Stomach (tissue), 9 donors: ENCODE data around the gene SORCS1. TPM values are rescaled to one million over a fixed set of nuclear protein-coding genes. Genes with fewer than 3 reads are reported as not detected.

Source experiments
- DNase-seq, 2 donors: peaks; one replicate each; pipeline versions ENCODE4 v3.0.0 to v3.0.0-alpha.2; 2013 to 2019
- H3K27ac ChIP-seq, 5 donors: fragments of 200-600 bp in 4 of 5; sonication (generic) in 4 of 5; one replicate each; pipeline ENCODE4 v1.5.1; 2013 to 2019; ENCODE audit warnings: mild to moderate bottlenecking in 1 of 5, moderate library complexity in 1 of 5
- H3K27me3 ChIP-seq, 3 donors: fragments of 200-600 bp; sonication (generic); one replicate each; pipeline ENCODE4 v1.5.1; 2017 to 2019; ENCODE audit warnings: mixed run types in 1 of 3
- H3K36me3 ChIP-seq, 4 donors: fragments of 200-600 bp; sonication (generic); 1 replicate in 3 of 4; 2 replicates in 1 of 4; pipeline ENCODE4 v1.5.1; 2016 to 2019
- H3K4me1 ChIP-seq, 4 donors: fragments of 200-600 bp; sonication (generic); one replicate each; pipeline ENCODE4 v1.5.1; 2016 to 2019
- H3K4me3 ChIP-seq, 4 donors: fragments of 200-600 bp; sonication (generic) in 3 of 4; one replicate each; pipeline ENCODE4 v1.5.1; 2016 to 2019; ENCODE audit warnings: mild to moderate bottlenecking in 1 of 4
- H3K9me3 ChIP-seq, 4 donors: fragments of 200-600 bp; sonication (generic); one replicate each; pipeline ENCODE4 v1.5.1; 2016 to 2019
- EP300 ChIP-seq: sonication (generic); formaldehyde crosslinking; IDR thresholded peaks from one replicate; pipeline ENCODE4 v1.6.1; 2017; ENCODE audit warnings: antibody characterized with exemption
- POLR2A ChIP-seq, 4 donors: fragments of 450-650 bp; IDR thresholded peaks; one replicate each; pipeline ENCODE4 v1.6.1; 2016; ENCODE audit warnings: antibody characterized with exemption in 4 of 4, control low read depth in 2 of 4, mild to moderate bottlenecking in 1 of 4, moderate library complexity in 1 of 4
- POLR2AphosphoS5 ChIP-seq, 3 donors: sonication (generic); formaldehyde crosslinking; IDR thresholded peaks; one replicate each; pipeline ENCODE4 v1.6.1; 2016; ENCODE audit warnings: antibody characterized with exemption in 3 of 3
- WGBS, 5 donors: extraction: QIAGEN DNeasy Blood & Tissue Kit in 3 of 5; methylation state at CpG; one replicate each; pipeline versions ENCODE4 v1.1.5 to v1.1.7; 2013 to 2018; 5-methylcytosine and 5-hydroxymethylcytosine counted together
- intact Hi-C: fragments of 100-400 bp; cut with DNase I; formaldehyde crosslinking; loops from one replicate; pipeline ENCODE4 v1.15.1; 2023; ENCODE audit warnings: low total_unique reads
- polyA plus RNA-seq, 3 donors: library from polyadenylated mRNA; stranded (reverse); fragments of 200-250 nt; gene quantifications; one replicate each; pipeline ENCODE4 v1.2.3, GENCODE V29; 2013
- total RNA-seq, 5 donors: library from RNA; depleted of rRNA; stranded (reverse); fragments of >200 nt; gene quantifications; one replicate each; pipeline versions ENCODE4 v1.1.0 to v1.2.3, GENCODE V29; 2014 to 2016
- TF ChIP-seq, protein P1 (sequence below), 7 experiments: fragments of 450-650 bp in 4 of 7; fragments of 200-600 bp in 3 of 7; sonication (generic) in 3 of 7; IDR thresholded peaks; one replicate each; pipeline ENCODE4 v1.5.1; 2016 to 2019; ENCODE audit warnings: antibody characterized with exemption in 7 of 7, control low read depth in 2 of 7, mild to moderate bottlenecking in 1 of 7
- donor health status: healthy with polysubstance abuse.
- donor health status: Bipolar disorder and iron deficiency.
- donor health status: healthy.

Gene SORCS1
- total and polyA plus RNA-seq, 8 donors, result 0.25 to 10.1 (median 0.69) TPM

DNA sequence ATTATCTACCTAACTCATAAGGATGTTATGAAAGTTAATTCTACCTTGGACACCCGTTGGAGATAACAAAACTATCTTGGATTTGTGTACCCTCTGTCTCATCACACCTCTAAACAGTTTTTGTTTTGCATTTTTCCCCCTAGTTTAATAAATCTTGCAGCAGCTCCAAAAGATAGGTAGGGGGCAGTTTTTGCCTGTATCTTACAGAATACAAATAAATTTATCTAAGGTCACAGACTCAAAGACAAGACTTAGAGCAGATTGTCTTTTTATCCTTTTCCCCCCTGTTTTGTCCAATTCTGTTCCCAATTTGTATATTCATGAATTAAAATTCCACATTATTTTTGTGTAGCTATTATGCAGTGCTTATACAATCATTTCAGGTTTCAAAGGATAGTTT, 5.0 kb upstream of the SORCS1 start:
- Histone ChIP-seq H3K27ac (no peak overlapping the region), H3K4me1 (peaks cover 0 to 8% (median 3%) of the 10 kb centered on the region in 4 donors), H3K4me3 (no peak overlapping the region), H3K9me3 (no peaks in the 10 kb centered on the region), H3K27me3 (peaks cover 0 to 34% (median 4%) of the 10 kb centered on the region in 3 donors), H3K36me3 (no peaks in the 10 kb centered on the region)
- intact Hi-C loops, result no loop called here
- DNase-seq, result no peak
- no peak for TF ChIP-seq POLR2AphosphoS5 (IDR thresholded peaks at IDR 0.05)
- no peak for TF ChIP-seq EP300
- TF ChIP-seq POLR2A (IDR thresholded peaks at IDR 0.05), result no peak
- TF ChIP-seq, protein P1, sequence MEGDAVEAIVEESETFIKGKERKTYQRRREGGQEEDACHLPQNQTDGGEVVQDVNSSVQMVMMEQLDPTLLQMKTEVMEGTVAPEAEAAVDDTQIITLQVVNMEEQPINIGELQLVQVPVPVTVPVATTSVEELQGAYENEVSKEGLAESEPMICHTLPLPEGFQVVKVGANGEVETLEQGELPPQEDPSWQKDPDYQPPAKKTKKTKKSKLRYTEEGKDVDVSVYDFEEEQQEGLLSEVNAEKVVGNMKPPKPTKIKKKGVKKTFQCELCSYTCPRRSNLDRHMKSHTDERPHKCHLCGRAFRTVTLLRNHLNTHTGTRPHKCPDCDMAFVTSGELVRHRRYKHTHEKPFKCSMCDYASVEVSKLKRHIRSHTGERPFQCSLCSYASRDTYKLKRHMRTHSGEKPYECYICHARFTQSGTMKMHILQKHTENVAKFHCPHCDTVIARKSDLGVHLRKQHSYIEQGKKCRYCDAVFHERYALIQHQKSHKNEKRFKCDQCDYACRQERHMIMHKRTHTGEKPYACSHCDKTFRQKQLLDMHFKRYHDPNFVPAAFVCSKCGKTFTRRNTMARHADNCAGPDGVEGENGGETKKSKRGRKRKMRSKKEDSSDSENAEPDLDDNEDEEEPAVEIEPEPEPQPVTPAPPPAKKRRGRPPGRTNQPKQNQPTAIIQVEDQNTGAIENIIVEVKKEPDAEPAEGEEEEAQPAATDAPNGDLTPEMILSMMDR (IDR thresholded peaks at IDR 0.05), result no peak
- WGBS, 5 donors, result 7 to 53% (median 11%) methylated on average over 1 of the region's 1 CpG

DNA sequence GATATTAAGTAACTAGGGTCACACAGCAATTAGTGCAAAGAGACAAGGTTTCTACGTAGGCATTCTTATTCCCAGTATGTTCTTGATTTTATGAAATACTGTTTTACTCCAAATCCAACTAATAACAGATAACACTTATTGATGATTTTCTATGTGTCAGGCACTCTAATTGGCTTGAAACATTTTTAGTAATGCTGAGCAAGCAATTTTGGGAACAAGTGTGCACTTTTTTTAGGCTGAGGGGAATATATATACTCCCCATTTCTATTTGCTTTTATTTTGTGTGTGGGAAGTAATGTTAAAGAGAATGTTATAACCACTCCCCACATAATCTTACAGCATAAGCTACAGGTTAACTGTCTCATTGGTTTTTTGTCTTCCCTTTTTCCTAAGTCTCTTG, 4.2 kb upstream of the SORCS1 start:
- peaks cover 0 to 15% (median 8%) of the 10 kb centered on the region in 4 donors for H3K4me1 ChIP-seq
- intact Hi-C loops, result no loop called here
- H3K9me3 ChIP-seq, result peaks cover 0 to 5% (median 0%) of the 10 kb centered on the region in 4 donors
- no peak for DNase-seq
- TF ChIP-seq EP300 (no peak), POLR2A (IDR thresholded peaks at IDR 0.05) (no peak), POLR2AphosphoS5 (IDR thresholded peaks at IDR 0.05) (no peak)
- TF ChIP-seq, protein P1 (IDR thresholded peaks at IDR 0.05), result no peak
- peaks cover 0 to 42% (median 12%) of the 10 kb centered on the region in 3 donors for H3K27me3 ChIP-seq
- H3K36me3 ChIP-seq, result no peaks in the 10 kb centered on the region
- 86 to 91% (median 89%) methylated on average over 1 of the region's 1 CpG for WGBS, 5 donors
- H3K27ac ChIP-seq, result no peak overlapping the region
- no peak overlapping the region for H3K4me3 ChIP-seq

GRCh38 chr10:107166403-107166802, 1.9 kb upstream of the SORCS1 start:
- WGBS, 5 donors, result 25 to 56% (median 43%) methylated on average over 2 of the region's 2 CpGs
- no peak overlapping the region for H3K27ac ChIP-seq
- intact Hi-C loops, result no loop called here
- H3K9me3 ChIP-seq, result peaks cover 0 to 5% (median 0%) of the 10 kb centered on the region in 4 donors
- H3K4me3 ChIP-seq, result no peak overlapping the region
- peaks cover 0 to 52% (median 18%) of the 10 kb centered on the region in 3 donors for H3K27me3 ChIP-seq
- DNase-seq, result peak in 1 of 2 donors; percentile 34
- TF ChIP-seq, protein P1 (IDR thresholded peaks at IDR 0.05), result no peak
- TF ChIP-seq POLR2A (IDR thresholded peaks at IDR 0.05), result no peak
- no peak for TF ChIP-seq POLR2AphosphoS5 (IDR thresholded peaks at IDR 0.05)
- no peak for TF ChIP-seq EP300
- peaks cover 0 to 26% (median 8%) of the 10 kb centered on the region in 4 donors for H3K4me1 ChIP-seq
- no peaks in the 10 kb centered on the region for H3K36me3 ChIP-seq

DNA sequence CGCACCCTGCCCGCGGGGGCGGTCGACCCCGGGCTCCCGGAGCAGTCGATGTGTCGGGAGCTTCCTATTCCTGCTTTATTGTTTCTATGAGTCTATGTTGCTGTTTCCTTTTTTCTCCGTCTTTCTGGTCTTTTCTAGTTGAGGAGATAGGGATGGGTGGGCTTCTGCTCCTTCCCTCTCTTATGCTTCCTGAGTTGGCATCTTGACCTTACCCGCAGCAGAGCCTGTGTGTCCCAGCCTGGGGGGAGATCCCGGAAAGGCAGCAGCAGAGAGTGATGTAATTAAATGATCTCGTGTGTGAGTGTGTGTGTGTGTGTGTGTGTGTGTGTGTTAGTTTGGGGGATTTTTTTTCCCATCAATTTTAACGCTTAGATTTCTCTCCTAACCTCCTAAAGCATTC, 486 bp upstream of the SORCS1 start:
- peak overlapping the region; percentile 13 to 55 (median 48) for H3K4me3 ChIP-seq
- H3K4me1 ChIP-seq, result peaks cover 0 to 26% (median 8%) of the 10 kb centered on the region in 4 donors
- intact Hi-C loops, result no loop called here
- TF ChIP-seq EP300, result no peak
- TF ChIP-seq, protein P1 (IDR thresholded peaks at IDR 0.05), result no peak
- no peak for TF ChIP-seq POLR2AphosphoS5 (IDR thresholded peaks at IDR 0.05)
- no peak for TF ChIP-seq POLR2A (IDR thresholded peaks at IDR 0.05)
- H3K36me3 ChIP-seq, result no peaks in the 10 kb centered on the region
- H3K27ac ChIP-seq, result peak overlapping the region in 2 of 5 donors; percentile 45 to 70
- DNase-seq, result peak in 1 of 2 donors; percentile 42
- WGBS, 5 donors, result 4 to 13% (median 7%) methylated on average over 14 of the region's 14 CpGs
- H3K27me3 ChIP-seq, result peaks cover 0 to 60% (median 18%) of the 10 kb centered on the region in 3 donors
- peaks cover 0 to 5% (median 0%) of the 10 kb centered on the region in 4 donors for H3K9me3 ChIP-seq
